ENCODE measurements around the gene KIAA1217. TPM values are rescaled to one million over a fixed set of nuclear protein-coding genes. Genes with fewer than 3 reads are reported as not detected.
A peak's percentile ranks its signal among the peaks of the same experiment; 100 is the strongest.

KIAA1217 gene
- total RNA-seq, 1 experiment from 2014 or later = 2.4 TPM

DNA sequence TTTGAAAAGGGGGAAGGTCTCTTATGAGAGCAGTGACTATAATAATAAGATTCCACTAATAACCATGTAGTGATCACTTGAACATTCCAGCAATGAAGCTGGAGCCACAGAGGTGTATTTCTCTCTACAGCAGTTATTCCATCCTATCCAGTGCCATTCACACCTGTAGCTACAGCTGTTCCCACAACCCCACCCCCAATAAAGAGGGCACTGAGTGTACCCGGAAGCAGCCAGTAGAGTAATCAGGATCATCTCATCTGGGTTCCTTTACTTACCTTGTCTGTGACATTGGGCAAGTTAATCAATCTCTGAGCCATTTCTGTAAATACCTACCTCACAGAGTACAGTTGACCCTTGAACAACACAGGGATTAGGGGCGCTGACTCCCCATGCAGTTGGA is 188.7 kb downstream of the KIAA1217 start:
- DNase-seq (ENCODE audit: low read depth) = no peak

- DNase-seq (ENCODE audit: low read depth) = no peak
These were observed 195.6 kb downstream of the KIAA1217 start for GRCh38 chr10:24404567-24404966.

- DNase-seq (ENCODE audit: low read depth) = no peak
These were observed 196.7 kb downstream of the KIAA1217 start for GRCh38 chr10:24405635-24406034.

DNA sequence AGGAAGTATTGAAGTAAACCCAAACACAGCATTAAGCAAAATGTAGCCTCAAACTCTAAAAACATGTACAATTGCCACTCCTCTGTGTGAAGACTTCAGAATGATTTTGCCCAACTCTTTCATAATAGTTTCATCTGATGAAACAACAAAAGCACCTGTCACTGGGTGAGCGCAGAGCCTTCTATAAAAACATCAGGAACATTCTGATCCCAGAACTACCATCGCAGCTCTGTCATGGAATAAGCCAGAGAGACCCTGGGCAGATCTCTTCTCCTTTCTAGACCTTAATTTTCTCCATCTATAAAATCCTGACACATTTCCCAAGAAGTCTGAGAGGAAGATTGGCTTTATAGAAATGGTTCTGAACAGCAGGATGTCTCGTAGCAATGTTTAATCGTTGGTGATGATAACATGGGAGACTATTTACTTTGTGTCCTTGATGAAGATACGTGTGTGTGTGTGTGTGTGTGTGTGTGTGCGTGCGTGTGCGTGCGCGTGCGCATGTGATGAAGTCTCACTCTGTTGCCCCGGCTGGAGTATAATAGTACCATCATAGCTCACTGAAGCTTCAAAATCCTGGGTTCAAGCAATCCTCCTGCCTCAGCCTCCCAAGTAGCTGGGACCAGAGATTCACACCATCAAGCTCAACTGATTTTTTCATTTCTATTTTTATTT is 198.0 kb downstream of the KIAA1217 start:
- no peak for DNase-seq (ENCODE audit: low read depth)

GRCh38 chr10:24407928-24408327 is 199.0 kb downstream of the KIAA1217 start:
- no peak for DNase-seq (ENCODE audit: low read depth)

DNA sequence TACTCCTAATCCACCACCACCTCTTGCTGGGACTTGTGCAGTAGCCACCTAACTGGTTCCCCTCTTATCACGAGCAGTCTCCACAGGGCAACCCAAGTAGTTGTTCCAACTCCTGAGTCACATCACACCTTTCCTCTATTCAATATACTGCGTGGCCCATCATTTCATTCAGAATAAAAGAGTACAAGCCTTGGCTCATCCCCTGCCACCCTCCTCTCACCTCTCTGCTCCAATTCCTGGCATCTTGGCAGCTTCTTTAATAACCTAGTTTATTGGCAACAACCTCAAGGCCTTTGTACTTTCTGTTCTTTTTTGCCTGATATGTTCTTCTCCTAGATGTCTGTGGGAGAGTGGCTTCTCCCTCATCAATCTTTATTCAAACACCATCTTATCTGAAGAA is 199.4 kb downstream of the KIAA1217 start:
- no peak for DNase-seq (ENCODE audit: low read depth)

DNA sequence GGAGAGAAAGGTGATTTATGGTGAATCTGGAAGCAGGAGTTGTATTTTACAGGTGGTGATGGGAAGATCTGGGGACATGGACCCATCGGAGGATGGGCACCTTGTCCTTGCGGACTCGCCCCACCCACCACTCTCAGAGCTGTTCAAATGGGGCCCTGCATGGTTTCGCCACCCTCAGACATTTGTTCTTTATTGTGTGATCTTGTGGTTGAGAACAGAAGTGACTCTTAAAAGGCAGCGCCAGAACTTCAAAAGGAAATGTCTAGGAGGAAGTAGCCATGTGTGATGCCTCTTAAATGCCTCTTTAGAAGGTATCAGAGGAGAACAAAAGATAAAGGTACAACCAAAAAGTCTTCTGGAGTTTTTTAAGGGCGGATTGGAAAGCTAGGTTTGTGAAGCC is 205.7 kb downstream of the KIAA1217 start:
- no peak for DNase-seq (ENCODE audit: low read depth)

- no peak for DNase-seq (ENCODE audit: low read depth)
These were observed 206.7 kb downstream of the KIAA1217 start for GRCh38 chr10:24415455-24416125.

DNA sequence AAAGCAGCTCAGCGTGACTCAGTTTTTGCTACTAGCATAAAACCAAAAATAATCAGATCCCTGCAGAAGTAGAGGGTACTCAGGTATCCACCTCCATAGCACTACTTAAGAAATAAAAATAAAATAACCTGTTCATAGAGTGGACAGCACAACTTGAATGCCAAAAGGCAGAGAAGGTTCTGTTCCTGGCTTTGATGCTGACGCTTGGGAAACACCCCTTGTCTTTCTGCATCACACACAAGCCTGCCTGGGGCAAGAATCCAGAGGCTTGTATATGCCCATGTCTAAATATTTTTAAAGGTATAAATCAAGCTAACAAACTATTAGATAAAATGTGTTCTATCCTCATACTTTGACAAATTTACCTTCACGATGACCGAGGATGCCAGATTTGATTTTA is 207.3 kb downstream of the KIAA1217 start:
- DNase-seq (ENCODE audit: low read depth) = no peak

- no peak for DNase-seq (ENCODE audit: low read depth)
These were observed 208.1 kb downstream of the KIAA1217 start for GRCh38 chr10:24417053-24417452.

DNA sequence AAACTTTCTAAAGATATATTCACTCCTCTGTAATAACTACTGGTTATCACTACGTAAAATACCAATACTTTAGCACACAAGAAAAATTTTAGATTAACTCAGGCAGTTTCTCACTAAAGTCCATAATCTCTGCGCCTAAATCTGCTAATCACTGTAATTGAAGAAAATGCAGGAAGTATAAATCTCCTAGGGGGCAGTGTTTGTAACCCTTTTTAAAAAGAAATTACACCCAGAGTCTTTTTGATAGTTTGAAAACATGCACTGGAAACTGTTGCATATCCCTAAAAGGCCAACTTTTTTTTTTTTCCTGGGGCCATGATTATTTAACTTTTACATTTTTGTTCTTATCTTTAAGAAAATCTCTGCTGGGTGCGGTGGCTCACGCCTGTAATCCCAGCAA is 209.6 kb downstream of the KIAA1217 start:
- no peak for DNase-seq (ENCODE audit: low read depth)

- no peak for DNase-seq (ENCODE audit: low read depth)
These were observed 210.1 kb downstream of the KIAA1217 start for GRCh38 chr10:24419066-24419465.

- DNase-seq (ENCODE audit: low read depth) = no peak
These were observed 216.2 kb downstream of the KIAA1217 start for GRCh38 chr10:24425151-24425550.

- no peak for DNase-seq (ENCODE audit: low read depth)
These were observed 218.9 kb downstream of the KIAA1217 start for GRCh38 chr10:24427678-24428409.

DNA sequence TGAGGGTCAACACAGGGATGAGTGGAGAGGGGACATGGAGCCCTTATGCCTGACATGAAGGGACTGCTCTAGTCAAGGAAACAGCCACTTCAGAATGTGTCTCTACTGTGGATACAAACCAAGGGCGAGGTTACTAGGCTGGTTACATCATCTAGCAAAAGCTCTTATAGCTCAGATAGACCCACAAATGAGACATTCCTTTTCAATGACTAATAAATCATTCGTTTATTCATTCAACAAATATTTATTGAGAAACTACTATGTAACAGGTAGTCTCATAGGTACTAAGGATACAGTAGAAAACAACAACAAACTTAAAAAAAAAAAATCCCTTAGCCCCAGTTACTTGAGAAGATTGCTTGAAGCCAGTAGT is 219.5 kb downstream of the KIAA1217 start:
- DNase-seq (ENCODE audit: low read depth) = peak; percentile 69

GRCh38 chr10:24430591-24430990 is 221.7 kb downstream of the KIAA1217 start:
- DNase-seq (ENCODE audit: low read depth) = no peak

DNA sequence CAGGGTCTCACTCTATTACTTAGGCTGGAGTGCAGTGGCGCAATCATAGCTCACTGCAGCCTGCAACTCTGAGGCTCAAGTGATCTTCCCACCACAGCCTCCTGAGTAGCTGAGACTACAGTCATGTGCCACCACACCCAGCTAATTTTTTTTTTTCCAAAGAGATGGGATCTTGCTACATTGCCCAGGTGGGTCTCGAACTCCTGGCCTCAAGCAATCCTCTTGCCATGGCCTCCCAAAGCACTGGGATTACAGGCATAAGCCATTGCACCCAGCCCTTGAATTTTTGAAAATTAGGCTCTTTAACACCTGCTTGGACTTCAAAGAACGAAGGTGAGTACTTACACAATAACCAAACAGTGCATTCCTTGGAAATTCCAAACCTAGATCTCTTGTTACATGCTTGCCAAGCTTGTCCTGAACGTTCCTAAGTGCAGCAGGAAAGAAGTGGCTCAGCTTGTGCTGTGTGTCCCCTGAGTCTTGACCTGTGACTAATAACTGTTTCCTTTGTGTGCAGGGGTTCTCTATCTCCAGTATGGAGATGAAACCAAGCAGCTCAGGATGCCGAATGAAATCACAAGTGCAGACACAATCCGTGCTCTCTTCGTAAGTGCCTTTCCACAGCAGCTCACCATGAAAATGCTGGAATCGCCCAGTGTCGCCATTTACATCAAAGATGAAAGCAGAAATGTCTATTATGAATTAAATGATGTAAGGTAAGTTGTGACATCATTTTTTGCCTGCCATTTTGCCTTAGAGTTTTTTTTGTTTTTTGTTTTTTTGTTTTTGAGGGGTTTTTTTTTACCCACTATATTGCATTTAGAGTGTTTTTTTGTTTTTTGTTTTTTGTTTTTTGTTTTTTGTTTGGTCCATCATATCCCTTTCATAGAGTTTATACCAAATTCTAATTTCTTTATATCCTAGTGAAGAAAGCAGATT is 223.8 kb downstream of the KIAA1217 start:
- DNase-seq (ENCODE audit: low read depth) = peak; percentile 73

- no peak for DNase-seq (ENCODE audit: low read depth)
These were observed 224.8 kb downstream of the KIAA1217 start for GRCh38 chr10:24433705-24434104.

DNA sequence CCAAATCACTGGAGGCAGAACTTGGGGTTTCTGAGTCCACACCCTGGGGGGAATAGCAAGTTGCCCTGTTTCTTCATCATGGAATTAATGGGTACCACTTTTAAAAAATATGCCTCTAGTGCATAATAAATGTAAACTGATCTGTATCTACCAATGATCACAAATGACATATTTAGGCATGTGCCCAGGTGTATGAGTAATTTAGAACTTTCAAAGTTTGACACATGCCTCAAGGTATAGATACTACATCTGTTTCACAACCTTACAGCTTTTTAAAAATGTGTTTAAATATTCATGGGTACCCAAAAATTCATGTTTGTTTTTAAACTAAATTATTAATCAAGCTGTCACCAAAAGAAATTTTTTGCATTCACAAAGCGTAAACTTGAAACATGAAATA is 226.0 kb downstream of the KIAA1217 start:
- no peak for DNase-seq (ENCODE audit: low read depth)

DNA sequence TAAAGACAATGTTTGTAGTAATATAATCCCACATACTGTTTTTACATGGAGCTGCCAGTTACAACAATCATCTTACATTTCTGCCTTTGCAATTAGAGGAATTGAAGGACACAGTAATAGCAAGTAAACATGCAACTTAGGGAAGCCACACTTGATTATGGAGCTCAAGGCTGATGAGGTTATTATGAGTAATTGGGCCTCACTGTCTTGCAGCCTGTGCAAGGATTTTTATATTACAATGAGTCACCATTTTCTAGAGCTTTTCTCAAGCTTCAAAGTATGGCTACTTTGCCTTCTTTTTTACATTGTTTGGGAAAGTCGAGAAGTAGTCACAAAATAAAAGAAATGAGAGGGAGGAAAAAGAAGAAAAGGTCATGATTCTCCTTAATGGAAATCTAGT is 226.4 kb downstream of the KIAA1217 start:
- peak; percentile 76 for DNase-seq (ENCODE audit: low read depth)

- DNase-seq (ENCODE audit: low read depth) = no peak
These were observed 228.4 kb downstream of the KIAA1217 start for GRCh38 chr10:24437302-24437701.

Data from HT1080 (cell line).